Muscle layer of duodenum (tissue), 2 donors: ENCODE results near the gene PSMB11.
A peak's percentile ranks its signal among the peaks of the same experiment; 100 is the strongest.

Experiments
- H3K27ac ChIP-seq: one replicate; pipeline ENCODE4 v1.7.0; 2013; ENCODE audit warnings: mild to moderate bottlenecking, low read length
- H3K27me3 ChIP-seq: one replicate; pipeline ENCODE4 v1.7.0; 2013; ENCODE audit warnings: low read depth, mild to moderate bottlenecking, control low read depth, low read length
- H3K36me3 ChIP-seq, 2 donors: one replicate each; pipeline ENCODE4 v1.7.0; 2013; ENCODE audit warnings: low read length in 2 of 2, control low read depth in 1 of 2, mild to moderate bottlenecking in 1 of 2; ENCODE audit not compliant: insufficient read depth in 2 of 2, control insufficient read depth in 1 of 2
- H3K4me1 ChIP-seq, 2 donors: one replicate each; pipeline ENCODE4 v1.7.0; 2013; ENCODE audit warnings: low read length in 2 of 2, mild to moderate bottlenecking in 2 of 2, control low read depth in 1 of 2, moderate library complexity in 1 of 2; ENCODE audit not compliant: insufficient read depth in 2 of 2, control insufficient read depth in 1 of 2
- H3K4me3 ChIP-seq, 2 donors: one replicate each; pipeline ENCODE4 v1.7.0; 2013; ENCODE audit warnings: low read length in 2 of 2, low read depth in 1 of 2, mild to moderate bottlenecking in 1 of 2
- H3K9me3 ChIP-seq, 2 donors: one replicate each; pipeline ENCODE4 v1.7.0; 2013; ENCODE audit warnings: low read length in 2 of 2, control low read depth in 1 of 2, mild to moderate bottlenecking in 1 of 2; ENCODE audit not compliant: control insufficient read depth in 1 of 2
- donor health status: healthy.

PSMB11 gene

GRCh38 chr14:23068789-23069412 is 26.9 kb downstream of the PSMB11 start:
- Histone ChIP-seq H3K36me3 (peaks cover 50 to 51% of the 10 kb centered on the region in 2 donors), H3K27ac (no peak overlapping the region), H3K9me3 (no peaks in the 10 kb centered on the region)

DNA sequence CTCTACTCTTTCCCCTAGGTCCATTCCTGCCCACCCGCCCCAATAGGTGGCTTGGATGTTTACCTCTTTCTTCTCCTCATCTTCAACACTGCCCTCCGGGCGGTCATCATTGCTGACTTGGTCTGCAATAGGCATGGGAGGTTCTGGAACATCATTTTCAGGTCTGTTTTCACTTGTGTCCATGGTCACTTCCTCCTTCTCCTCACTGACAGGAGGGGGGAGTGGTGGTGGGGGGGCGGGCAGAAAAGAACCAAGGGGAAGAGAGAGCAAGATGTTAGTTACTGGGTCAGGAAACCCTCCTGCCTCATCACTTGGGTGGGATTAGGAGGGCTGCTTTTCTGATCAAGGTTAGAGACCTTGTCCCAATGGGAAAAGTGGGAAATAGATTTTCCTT is 27.4 kb downstream of the PSMB11 start:
- no peaks in the 10 kb centered on the region for H3K9me3 ChIP-seq
- no peaks in the 10 kb centered on the region for H3K27me3 ChIP-seq
- peaks cover 19 to 38% of the 10 kb centered on the region in 2 donors for H3K4me1 ChIP-seq
- H3K36me3 ChIP-seq, result peaks cover 47 to 49% of the 10 kb centered on the region in 2 donors
- no peak overlapping the region for H3K27ac ChIP-seq
- no peak overlapping the region for H3K4me3 ChIP-seq

More at GRCh38 chr14:23068789-23069412, 26.9 kb downstream of the PSMB11 start:
- peaks cover 19 to 38% of the 10 kb centered on the region in 2 donors for H3K4me1 ChIP-seq
- no peak overlapping the region for H3K4me3 ChIP-seq
- no peaks in the 10 kb centered on the region for H3K27me3 ChIP-seq

GRCh38 chr14:23070262-23071129 is 28.5 kb downstream of the PSMB11 start:
- Histone ChIP-seq H3K4me3 (peak overlapping the region; percentile 75 to 90), H3K36me3 (peaks cover 50 to 55% of the 10 kb centered on the region in 2 donors), H3K27ac (peak overlapping the region; percentile 91), H3K9me3 (no peaks in the 10 kb centered on the region), H3K27me3 (no peaks in the 10 kb centered on the region), H3K4me1 (peaks cover 19 to 38% of the 10 kb centered on the region in 2 donors)

GRCh38 chr14:23071244-23071920 is 29.4 kb downstream of the PSMB11 start:
- Histone ChIP-seq H3K27ac (peak overlapping the region; percentile 91), H3K36me3 (peaks cover 48 to 55% of the 10 kb centered on the region in 2 donors), H3K4me1 (peaks cover 19 to 38% of the 10 kb centered on the region in 2 donors)

DNA sequence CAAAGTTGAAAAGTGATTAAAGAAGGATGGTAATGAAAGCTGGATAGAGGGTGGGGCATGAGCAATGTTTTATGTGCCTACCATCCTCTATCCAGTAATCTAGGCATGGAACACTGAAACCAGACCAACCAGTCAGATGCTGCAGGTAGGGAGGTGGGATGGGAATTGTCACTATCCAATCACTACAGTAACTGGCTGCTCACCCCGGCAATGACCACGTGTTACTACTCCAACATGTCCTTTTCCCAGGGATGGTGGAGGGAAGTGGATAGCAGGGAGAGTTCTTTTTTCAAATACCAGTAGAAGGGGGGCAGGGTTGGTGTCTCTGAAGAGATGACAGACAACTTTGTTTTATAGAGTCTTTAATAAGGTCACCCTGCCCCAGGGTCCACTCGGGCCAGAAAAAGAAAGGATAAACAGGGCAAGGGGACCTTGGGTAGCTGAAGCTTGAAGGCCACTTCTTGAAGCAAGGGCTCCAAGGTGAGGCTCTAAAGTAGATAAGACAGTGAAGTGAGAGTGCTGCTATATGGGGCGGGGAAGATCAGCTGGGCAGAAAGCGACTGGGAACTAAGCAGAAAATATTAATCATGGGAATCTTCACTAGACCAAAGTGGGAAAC is 30.0 kb downstream of the PSMB11 start:
- Histone ChIP-seq H3K4me1 (peaks cover 19 to 38% of the 10 kb centered on the region in 2 donors), H3K27me3 (no peaks in the 10 kb centered on the region), H3K36me3 (peaks cover 46 to 52% of the 10 kb centered on the region in 2 donors), H3K9me3 (no peaks in the 10 kb centered on the region), H3K27ac (peak overlapping the region; percentile 91), H3K4me3 (peak overlapping the region; percentile 75 to 90)

More at GRCh38 chr14:23071244-23071920, 29.4 kb downstream of the PSMB11 start:
- H3K4me3 ChIP-seq, result peak overlapping the region; percentile 75 to 90
- H3K9me3 ChIP-seq, result no peaks in the 10 kb centered on the region
- H3K27me3 ChIP-seq, result no peaks in the 10 kb centered on the region

DNA sequence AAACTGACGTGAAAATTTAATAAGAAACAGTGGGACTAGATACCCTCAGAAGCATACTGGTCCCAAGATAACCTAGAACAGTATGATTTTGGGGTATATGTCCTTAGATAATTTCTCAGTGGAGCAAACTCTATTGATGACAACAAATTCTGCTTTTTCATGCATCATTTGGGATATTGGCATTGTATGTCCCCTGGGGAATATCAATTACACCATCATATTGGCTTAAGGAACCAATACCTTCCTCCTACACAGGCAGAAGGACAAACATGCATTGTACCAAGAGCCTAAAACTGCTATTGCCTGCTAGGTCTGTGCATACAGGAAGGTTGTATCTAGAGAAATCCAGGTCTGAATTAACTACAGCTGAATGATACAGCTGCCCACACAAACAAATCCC is 32.9 kb downstream of the PSMB11 start:
- Histone ChIP-seq H3K4me3 (no peak overlapping the region), H3K9me3 (no peaks in the 10 kb centered on the region), H3K36me3 (peaks cover 58 to 67% of the 10 kb centered on the region in 2 donors), H3K27me3 (no peaks in the 10 kb centered on the region), H3K27ac (no peak overlapping the region), H3K4me1 (peaks cover 19 to 26% of the 10 kb centered on the region in 2 donors)

DNA sequence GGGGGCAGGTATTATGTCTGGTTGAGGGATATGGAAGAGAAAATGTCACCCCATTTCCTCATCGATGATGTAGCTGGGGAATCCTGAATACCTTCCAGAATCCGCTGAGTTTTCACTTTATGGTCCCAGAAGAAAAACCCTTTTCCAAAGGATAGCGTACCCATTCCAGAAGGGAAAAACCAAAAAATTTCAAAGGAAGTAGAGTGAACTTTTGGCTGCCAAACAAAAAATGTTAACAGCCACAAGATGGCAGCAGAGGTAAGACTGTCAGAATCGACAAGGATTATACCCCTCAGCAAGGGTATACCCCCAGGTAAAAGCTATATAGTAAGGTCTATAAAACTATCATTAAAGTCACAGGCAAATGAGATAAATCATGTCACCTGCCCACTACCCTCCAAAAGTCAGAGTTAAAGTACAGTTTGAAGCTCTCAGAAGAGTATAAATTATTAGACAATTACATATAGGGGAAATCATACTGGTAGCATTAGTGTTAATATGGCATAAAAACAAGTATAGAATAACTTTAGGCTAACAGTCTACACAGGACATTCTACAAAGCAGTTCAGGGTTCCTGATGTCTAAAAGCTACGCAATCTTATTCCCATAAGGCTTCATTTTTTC is 34.9 kb downstream of the PSMB11 start:
- Histone ChIP-seq H3K36me3 (peaks cover 78 to 82% of the 10 kb centered on the region in 2 donors), H3K4me1 (peaks cover 6 to 12% of the 10 kb centered on the region in 2 donors), H3K27ac (no peak overlapping the region), H3K4me3 (no peak overlapping the region), H3K27me3 (no peaks in the 10 kb centered on the region), H3K9me3 (no peaks in the 10 kb centered on the region)

DNA sequence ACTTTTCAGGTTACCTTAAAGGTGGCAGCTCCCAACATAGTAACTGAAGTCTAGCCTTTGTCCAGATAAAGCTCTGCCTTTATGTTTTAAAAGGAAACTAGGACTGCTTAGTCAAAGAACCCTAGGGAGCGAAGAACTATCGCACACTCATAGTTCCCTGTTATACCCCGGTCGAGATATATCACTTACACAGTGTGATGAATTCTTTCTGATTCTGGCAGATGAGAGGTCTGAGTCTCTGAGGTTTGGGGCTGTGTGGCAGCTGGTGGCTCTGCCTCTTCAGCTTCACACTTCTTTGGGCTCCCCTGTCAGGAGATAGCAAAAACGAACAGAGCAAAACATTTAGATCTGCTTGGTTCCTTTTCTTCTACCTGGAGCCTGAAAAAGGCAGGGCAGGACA is 36.0 kb downstream of the PSMB11 start:
- H3K4me1 ChIP-seq, result peaks cover 0 to 6% of the 10 kb centered on the region in 2 donors
- no peaks in the 10 kb centered on the region for H3K9me3 ChIP-seq
- H3K36me3 ChIP-seq, result peaks cover 69 to 78% of the 10 kb centered on the region in 2 donors
- no peaks in the 10 kb centered on the region for H3K27me3 ChIP-seq
- no peak overlapping the region for H3K4me3 ChIP-seq
- peak overlapping the region; percentile 70 for H3K27ac ChIP-seq

GRCh38 chr14:23078692-23079116 is 36.7 kb downstream of the PSMB11 start:
- no peaks in the 10 kb centered on the region for H3K27me3 ChIP-seq
- peaks cover 0 to 6% of the 10 kb centered on the region in 2 donors for H3K4me1 ChIP-seq
- no peak overlapping the region for H3K4me3 ChIP-seq
- no peaks in the 10 kb centered on the region for H3K9me3 ChIP-seq
- H3K36me3 ChIP-seq, result peaks cover 66 to 73% of the 10 kb centered on the region in 2 donors
- H3K27ac ChIP-seq, result peak overlapping the region; percentile 70

DNA sequence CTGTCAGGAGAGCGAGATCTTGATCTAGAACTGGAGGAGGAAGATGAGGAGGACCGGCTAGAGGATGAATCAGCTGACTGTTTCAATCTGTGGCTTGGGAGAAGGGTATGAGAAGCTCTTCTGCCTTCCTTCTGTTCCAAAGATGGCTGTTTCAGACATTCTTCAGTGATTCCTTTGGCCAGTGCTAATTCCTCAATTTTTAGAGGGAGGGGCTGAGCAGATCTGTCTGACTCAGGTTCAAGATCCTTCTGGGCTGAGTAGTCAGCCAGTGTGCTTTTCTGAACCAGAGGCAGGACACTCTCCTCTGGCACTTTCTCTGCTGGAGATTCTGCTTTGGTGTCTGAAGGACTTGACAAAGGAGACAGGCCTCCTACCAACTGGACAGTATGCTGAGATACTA is 37.7 kb downstream of the PSMB11 start:
- peaks cover 63 to 69% of the 10 kb centered on the region in 2 donors for H3K36me3 ChIP-seq
- peaks cover 0 to 6% of the 10 kb centered on the region in 2 donors for H3K4me1 ChIP-seq
- H3K4me3 ChIP-seq, result no peak overlapping the region
- no peaks in the 10 kb centered on the region for H3K27me3 ChIP-seq
- H3K9me3 ChIP-seq, result no peaks in the 10 kb centered on the region
- H3K27ac ChIP-seq, result peak overlapping the region; percentile 70
